ENCODE results near the gene KDM4B.

Gene KDM4B

DNA sequence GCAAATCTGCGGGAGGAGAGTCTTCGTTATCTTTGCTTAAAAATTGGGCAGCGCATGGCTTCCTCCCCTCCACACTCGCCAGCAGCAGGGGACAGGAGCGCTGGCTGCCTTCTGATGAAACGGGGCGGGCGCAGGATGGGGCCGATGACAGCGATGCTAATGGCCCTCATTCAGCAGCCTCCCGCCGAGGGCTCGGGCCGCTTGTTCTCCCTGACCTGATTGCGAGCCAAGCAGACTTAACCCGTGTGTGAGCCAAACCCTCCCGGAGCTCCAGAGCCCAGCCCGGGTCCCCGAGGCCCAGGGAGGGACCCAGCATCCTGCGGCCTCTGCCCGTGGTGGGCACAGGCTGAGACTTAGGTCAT is 90.3 kb downstream of the KDM4B start:
- CTCF ChIA-PET, result no interaction called here
- DNase-seq (ENCODE audit: extremely low spot score), result no peak
- TF ChIP-seq, protein P1, sequence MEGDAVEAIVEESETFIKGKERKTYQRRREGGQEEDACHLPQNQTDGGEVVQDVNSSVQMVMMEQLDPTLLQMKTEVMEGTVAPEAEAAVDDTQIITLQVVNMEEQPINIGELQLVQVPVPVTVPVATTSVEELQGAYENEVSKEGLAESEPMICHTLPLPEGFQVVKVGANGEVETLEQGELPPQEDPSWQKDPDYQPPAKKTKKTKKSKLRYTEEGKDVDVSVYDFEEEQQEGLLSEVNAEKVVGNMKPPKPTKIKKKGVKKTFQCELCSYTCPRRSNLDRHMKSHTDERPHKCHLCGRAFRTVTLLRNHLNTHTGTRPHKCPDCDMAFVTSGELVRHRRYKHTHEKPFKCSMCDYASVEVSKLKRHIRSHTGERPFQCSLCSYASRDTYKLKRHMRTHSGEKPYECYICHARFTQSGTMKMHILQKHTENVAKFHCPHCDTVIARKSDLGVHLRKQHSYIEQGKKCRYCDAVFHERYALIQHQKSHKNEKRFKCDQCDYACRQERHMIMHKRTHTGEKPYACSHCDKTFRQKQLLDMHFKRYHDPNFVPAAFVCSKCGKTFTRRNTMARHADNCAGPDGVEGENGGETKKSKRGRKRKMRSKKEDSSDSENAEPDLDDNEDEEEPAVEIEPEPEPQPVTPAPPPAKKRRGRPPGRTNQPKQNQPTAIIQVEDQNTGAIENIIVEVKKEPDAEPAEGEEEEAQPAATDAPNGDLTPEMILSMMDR (IDR thresholded peaks at IDR 0.05; ENCODE audit: control extremely low read depth, extremely low read depth, low read depth, missing control alignments), result no peak
- POLR2A ChIA-PET, result no interaction called here

DNA sequence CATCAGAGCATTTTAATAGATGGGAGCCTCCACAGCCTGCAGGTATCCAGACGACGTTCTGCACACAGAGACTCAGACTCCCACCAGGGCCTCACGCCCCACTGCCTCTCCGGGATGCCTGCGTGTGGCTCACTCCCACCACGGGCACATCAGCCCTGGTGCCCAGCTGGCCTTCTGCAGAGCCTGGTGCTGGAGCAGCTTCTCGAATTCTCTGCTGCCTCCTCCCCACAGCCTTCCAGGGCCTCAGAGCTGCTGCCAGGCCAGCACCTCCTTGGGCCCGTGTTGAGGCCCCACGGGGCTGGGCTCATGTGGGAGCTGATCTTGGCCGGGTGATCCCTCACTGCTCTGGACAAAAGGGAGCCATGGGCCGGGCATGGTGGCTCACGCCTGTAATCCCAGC is 90.9 kb downstream of the KDM4B start:
- no peak for DNase-seq (ENCODE audit: extremely low spot score)
- TF ChIP-seq, protein P1 (IDR thresholded peaks at IDR 0.05; ENCODE audit: control extremely low read depth, extremely low read depth, low read depth, missing control alignments), result no peak
- CTCF ChIA-PET, result no interaction called here
- POLR2A ChIA-PET, result no interaction called here

DNA sequence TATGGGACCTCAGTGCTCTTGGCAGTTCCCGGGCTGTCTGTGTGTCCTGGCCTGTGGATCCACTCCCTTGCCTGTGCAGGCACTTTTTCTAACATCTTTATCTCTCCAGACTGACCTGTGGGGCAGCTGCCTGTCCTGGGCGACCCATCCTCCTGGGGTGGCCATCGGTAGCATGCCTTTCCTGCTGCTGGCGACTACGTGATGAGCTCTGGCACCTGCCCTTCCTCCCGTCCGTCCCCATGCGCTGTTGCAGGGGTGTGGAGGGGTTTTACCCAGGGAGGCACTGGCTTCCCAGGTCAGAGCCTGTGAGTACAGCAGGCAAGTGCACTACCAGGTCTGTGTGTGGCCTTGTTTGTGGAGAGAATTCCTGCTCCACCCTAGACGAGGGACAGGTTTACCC is 93.3 kb downstream of the KDM4B start:
- CTCF ChIA-PET, result interaction anchor here (0.7 to 1.2 kb wide), 3 partner anchors 8 to 13 kb away, joined by 3 to 4 read pairs (median 3); no protein-coding TSS in a partner anchor
- TF ChIP-seq, protein P1 (IDR thresholded peaks at IDR 0.05; ENCODE audit: control extremely low read depth, extremely low read depth, low read depth, missing control alignments), result no peak
- no peak for DNase-seq (ENCODE audit: extremely low spot score)
- POLR2A ChIA-PET, result no interaction called here

DNA sequence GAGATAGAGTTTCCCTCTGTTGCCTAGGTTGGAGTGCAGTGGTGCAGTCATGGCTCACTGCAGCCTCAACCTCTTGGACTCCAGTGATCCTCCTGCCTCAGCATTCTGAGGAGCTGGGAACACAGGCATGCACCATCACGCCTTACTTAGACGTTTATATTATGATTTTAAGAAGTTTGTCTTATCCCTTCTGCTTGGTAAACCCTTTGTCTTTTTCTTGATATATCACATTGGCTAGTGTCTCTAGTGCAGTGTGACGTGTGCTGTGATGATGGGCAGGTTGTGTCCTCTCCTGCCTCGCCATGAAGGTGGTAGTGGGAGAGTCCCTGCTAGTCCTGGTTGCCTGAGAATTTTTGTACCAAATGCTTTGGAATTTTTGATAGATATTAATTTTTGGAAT is 93.9 kb downstream of the KDM4B start:
- ChIA-PET POLR2A (no interaction called here), CTCF (interaction anchor here (1.2 kb wide), 1 partner anchor 10 kb away, joined by 3 read pairs; no protein-coding TSS in a partner anchor)
- no peak for DNase-seq (ENCODE audit: extremely low spot score)
- TF ChIP-seq, protein P1 (IDR thresholded peaks at IDR 0.05; ENCODE audit: control extremely low read depth, extremely low read depth, low read depth, missing control alignments), result no peak

DNA sequence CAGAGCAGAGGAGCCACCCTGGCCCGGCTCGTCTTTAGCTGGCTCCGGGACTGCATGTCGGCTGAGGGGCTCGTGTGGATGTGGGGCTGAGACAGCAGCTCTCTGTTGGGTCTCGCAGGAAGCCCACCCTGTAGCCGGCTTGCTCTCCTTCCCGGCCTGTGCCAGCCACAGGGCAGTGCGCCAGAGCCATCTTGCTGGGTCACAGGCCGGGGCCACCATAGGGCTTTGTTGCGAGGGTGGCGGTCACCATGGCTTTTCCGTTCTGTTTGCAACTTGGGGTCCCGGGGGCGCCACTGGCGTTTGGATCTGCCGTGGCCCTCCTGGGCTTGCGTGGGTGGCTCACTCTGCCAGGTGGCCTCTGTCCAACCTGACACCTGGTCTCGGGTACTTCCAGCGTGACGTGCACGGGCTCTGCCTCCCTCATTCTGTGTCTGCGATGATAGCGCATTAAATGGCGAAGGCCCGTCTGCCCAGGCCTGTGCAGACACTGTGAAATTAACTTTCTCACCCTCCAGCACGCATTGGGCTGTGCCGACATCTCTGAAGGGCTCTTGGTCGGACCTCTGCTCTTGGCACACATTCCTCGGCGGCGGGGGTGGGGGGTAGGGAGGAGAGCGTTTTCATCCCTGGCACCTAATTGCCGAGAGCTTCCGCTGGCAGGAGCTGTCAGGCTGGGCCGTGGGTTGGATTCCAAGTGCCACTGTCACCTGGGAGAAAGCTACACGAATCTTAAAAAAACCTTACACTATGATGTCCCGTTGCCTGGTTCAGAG is 95.1 kb downstream of the KDM4B start:
- ChIA-PET CTCF (no interaction called here), POLR2A (no interaction called here)
- no peak for DNase-seq (ENCODE audit: extremely low spot score)
- TF ChIP-seq, protein P1 (IDR thresholded peaks at IDR 0.05; ENCODE audit: control extremely low read depth, extremely low read depth, low read depth, missing control alignments), result no peak

DNA sequence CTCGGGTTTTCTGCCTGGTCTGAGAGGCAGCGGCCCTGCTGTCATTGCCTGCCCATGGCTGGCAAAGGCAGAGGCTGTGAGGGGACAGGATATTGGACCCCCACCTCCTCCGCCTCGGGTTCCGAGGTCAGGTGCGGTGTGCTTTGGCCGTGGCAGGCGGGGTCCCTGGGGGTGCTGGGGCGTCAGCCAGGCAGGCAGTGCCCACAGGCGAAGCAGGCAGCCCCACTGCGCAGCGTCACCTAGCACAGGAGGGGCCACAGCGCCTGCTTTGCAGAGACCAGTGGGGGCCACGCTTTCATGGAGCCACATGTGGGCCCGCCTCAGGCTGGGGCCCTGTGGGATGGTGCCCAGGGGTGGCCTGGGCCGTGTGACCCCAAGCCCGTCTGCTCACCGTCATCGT is 96.0 kb downstream of the KDM4B start:
- ChIA-PET POLR2A (no interaction called here), CTCF (no interaction called here)
- no peak for DNase-seq (ENCODE audit: extremely low spot score)
- TF ChIP-seq, protein P1 (IDR thresholded peaks at IDR 0.05; ENCODE audit: control extremely low read depth, extremely low read depth, low read depth, missing control alignments), result no peak
